ENCODE data around the gene CLDN16.

GRCh38 chr3:190433626-190434025 is 45.7 kb downstream of the CLDN16 start:
- TF ChIP-seq CTCF (conservative IDR thresholded peaks at IDR 0.05; ENCODE audit: low read depth, low read length) (no peak), POLR2A (IDR thresholded peaks at IDR 0.05; ENCODE audit: low read depth, low read length) (no peak), MAFK (IDR thresholded peaks at IDR 0.05; ENCODE audit: low read depth, low read length) (no peak), RFX5 (IDR thresholded peaks at IDR 0.05; ENCODE audit: low read depth, low read length) (no peak), CHD1 (IDR thresholded peaks at IDR 0.05; ENCODE audit: low read depth, low read length) (no peak)
- TF ChIP-seq, protein P1, sequence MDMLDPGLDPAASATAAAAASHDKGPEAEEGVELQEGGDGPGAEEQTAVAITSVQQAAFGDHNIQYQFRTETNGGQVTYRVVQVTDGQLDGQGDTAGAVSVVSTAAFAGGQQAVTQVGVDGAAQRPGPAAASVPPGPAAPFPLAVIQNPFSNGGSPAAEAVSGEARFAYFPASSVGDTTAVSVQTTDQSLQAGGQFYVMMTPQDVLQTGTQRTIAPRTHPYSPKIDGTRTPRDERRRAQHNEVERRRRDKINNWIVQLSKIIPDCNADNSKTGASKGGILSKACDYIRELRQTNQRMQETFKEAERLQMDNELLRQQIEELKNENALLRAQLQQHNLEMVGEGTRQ (IDR thresholded peaks at IDR 0.05; ENCODE audit: low read depth, low read length) = no peak
